ENCODE measurements around the gene MUL1. TPM values are rescaled to one million over a fixed set of nuclear protein-coding genes. Genes with fewer than 3 reads are reported as not detected.

Gene MUL1
- total RNA-seq, 4 donors from 2014 or later: 24.5 to 71.3 (median 42.7) TPM

DNA sequence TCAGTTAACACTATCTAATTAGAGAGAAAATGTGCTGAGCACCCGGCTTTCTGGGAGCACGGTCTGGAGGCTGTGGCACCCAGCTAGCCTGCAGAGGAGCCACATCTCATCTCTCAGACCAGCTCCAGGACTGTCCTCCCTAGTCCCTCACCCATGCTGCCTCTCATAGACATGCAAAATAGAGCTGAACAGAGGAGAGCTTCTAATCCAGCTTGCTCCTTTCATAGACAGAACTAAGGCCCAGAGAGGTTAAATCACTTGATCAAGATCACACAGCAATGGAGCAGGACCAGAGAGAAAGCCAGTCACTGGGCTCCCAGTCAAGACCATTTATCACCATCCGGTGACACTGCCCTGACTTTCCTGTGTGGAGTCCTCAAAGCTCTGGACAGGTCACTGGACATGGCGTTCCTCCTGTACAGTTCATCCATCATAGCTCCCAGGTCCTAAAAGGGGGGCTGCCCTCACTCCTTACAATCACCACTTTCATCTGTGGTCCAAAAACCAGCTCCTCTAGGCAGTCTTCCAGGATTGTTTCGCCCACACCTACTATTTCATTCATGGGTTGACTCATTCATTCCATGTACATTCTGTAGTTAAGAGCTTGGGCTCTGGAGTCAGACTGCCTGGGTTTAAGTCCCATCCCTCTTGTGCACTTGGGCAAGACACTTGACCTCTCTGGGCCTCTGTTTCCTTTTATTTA is 13.2 kb downstream of the MUL1 start:
- no peaks in the 10 kb centered on the region for H3K27me3 ChIP-seq
- no peak for TF ChIP-seq POLR2AphosphoS5 (IDR thresholded peaks at IDR 0.05)
- no peak for TF ChIP-seq POLR2A (IDR thresholded peaks at IDR 0.05; ENCODE audit: low read depth)
- TF ChIP-seq, protein P1, sequence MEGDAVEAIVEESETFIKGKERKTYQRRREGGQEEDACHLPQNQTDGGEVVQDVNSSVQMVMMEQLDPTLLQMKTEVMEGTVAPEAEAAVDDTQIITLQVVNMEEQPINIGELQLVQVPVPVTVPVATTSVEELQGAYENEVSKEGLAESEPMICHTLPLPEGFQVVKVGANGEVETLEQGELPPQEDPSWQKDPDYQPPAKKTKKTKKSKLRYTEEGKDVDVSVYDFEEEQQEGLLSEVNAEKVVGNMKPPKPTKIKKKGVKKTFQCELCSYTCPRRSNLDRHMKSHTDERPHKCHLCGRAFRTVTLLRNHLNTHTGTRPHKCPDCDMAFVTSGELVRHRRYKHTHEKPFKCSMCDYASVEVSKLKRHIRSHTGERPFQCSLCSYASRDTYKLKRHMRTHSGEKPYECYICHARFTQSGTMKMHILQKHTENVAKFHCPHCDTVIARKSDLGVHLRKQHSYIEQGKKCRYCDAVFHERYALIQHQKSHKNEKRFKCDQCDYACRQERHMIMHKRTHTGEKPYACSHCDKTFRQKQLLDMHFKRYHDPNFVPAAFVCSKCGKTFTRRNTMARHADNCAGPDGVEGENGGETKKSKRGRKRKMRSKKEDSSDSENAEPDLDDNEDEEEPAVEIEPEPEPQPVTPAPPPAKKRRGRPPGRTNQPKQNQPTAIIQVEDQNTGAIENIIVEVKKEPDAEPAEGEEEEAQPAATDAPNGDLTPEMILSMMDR (IDR thresholded peaks at IDR 0.05): no peak
- TF ChIP-seq EP300 (IDR thresholded peaks at IDR 0.05): no peak
- H3K9me3 ChIP-seq: no peaks in the 10 kb centered on the region
- no peak for DNase-seq (ENCODE audit: extremely low spot score)
- no peak overlapping the region for H3K4me3 ChIP-seq
- peaks cover 11 to 23% (median 20%) of the 10 kb centered on the region in 4 donors for H3K4me1 ChIP-seq
- H3K36me3 ChIP-seq: peaks cover 10 to 32% (median 29%) of the 10 kb centered on the region in 4 donors
- intact Hi-C loops (cut with DNase I): loop anchor here (1.0 to 5.0 kb wide), 3 partner anchors 132 to 577 kb away; no protein-coding TSS in a partner anchor
- H3K27ac ChIP-seq (replicated peaks in 1 of 4): peak overlapping the region in 1 of 4 donors; percentile 21
- 61% methylated on average over 5 of the region's 5 CpGs for WGBS

DNA sequence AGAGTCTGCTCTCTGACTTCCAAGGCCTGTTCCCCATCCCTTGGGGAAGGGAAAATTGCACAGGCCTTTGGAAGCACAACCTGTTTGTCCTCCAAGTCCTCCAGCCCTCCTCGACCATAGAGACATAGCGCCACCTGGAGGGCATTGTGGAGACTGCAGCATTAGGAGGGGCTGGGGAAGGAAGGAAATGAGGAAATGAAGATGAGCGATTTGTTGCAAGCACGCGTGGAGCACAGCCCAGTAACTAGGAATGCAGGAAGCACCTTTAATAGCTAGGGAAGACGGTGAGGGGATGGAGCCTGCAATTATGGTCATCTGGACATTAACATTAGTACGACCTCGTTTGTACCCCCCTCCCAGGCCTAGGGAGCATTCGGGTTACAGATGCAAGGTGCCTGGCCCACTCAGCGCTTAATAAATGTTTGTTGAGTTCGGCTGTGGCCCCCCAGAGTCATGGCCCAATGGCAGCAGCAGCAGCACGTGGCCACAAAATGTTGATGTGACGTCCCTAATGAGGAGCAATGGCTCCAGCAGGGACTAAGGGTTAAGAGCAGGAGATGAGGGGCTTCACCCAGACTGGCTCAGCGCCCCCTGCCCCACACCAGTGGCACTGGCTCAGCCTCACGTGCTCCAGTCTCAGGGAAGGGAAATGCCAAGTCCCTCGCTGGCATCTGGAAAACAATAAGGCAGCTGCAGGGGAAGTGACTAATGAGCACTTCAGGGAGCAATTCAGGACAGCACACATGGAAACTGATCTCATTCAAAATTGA is 13.9 kb downstream of the MUL1 start:
- Histone ChIP-seq H3K27ac (replicated peaks in 1 of 4) (peak overlapping the region in 3 of 4 donors; percentile 21 to 40 (median 31)), H3K36me3 (peaks cover 3 to 25% (median 22%) of the 10 kb centered on the region in 4 donors), H3K9me3 (no peaks in the 10 kb centered on the region), H3K4me3 (no peak overlapping the region), H3K27me3 (no peaks in the 10 kb centered on the region), H3K4me1 (peaks cover 11 to 23% (median 20%) of the 10 kb centered on the region in 4 donors)
- intact Hi-C loops (cut with DNase I): loop anchor here (1.0 to 5.0 kb wide), 4 partner anchors 117 to 577 kb away; no protein-coding TSS in a partner anchor
- 5% methylated on average over 13 of the region's 16 CpGs for WGBS
- no peak for TF ChIP-seq POLR2A (IDR thresholded peaks at IDR 0.05; ENCODE audit: low read depth)
- TF ChIP-seq, protein P1 (IDR thresholded peaks at IDR 0.05): peak; percentile 96 to 99 (median 99)
- TF ChIP-seq POLR2AphosphoS5 (IDR thresholded peaks at IDR 0.05): peak in 1 of 2 donors; percentile 68
- DNase-seq (ENCODE audit: extremely low spot score): peak; percentile 97

DNA sequence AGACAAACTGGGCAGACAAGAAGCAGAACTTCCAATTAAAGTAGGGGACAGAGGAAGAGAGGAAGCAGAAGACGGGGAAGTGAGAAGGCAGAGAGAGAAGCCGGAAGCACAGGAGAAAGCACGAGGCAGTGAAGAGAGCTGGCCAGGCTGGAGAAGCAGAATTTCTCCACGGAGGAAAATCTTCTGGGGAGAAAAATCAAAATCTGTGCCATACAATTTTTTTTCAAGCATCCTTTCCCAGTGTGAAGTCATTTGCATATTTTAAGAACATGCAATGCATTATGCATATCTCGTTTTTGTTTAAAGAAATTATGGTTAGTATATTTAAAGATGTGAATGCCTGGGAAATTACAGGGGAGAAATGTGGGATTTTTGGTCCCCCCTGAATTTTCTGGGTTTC is 14.6 kb downstream of the MUL1 start:
- intact Hi-C loops (cut with DNase I): loop anchor here (1.0 to 5.0 kb wide), 3 partner anchors 116 to 576 kb away; no protein-coding TSS in a partner anchor
- no peak for DNase-seq (ENCODE audit: extremely low spot score)
- no peak for TF ChIP-seq POLR2AphosphoS5 (IDR thresholded peaks at IDR 0.05)
- TF ChIP-seq, protein P1 (IDR thresholded peaks at IDR 0.05): no peak
- no peak for TF ChIP-seq POLR2A (IDR thresholded peaks at IDR 0.05; ENCODE audit: low read depth)
- no peak for TF ChIP-seq EP300 (IDR thresholded peaks at IDR 0.05)

DNA sequence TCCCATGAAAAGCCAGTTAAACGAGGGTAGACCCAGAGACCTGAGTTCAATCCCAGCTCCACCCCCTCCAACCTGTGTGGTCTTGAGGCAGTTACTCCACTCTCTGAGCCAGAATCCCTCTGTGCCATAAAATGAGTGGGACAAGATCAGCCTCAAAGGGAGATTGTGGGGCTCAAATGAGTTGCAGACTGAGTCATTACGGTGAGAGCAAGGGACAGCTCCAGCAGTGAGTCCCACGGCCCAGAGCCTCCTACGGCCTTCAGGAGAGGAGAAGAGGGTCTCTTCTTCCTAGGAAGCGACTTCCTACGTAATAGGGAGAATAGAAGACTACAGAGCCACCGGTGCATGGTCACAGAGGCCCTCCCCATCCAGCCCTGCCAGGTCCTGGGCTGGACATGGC is 15.2 kb downstream of the MUL1 start:
- no peak for DNase-seq (ENCODE audit: extremely low spot score)
- H3K4me3 ChIP-seq: no peak overlapping the region
- WGBS: 69% methylated on average over 7 of the region's 7 CpGs

More for the DNA sequence above, 14.6 kb downstream of the MUL1 start:
- H3K4me1 ChIP-seq: peaks cover 11 to 23% (median 20%) of the 10 kb centered on the region in 4 donors
- H3K27ac ChIP-seq (replicated peaks in 1 of 4): peak overlapping the region; percentile 17 to 46 (median 26)
- 33% methylated on average over 5 of the region's 5 CpGs for WGBS
- no peak overlapping the region for H3K4me3 ChIP-seq
- H3K9me3 ChIP-seq: no peaks in the 10 kb centered on the region
- peaks cover 0 to 18% (median 14%) of the 10 kb centered on the region in 4 donors for H3K36me3 ChIP-seq
- H3K27me3 ChIP-seq: no peaks in the 10 kb centered on the region

More for the DNA sequence above, 15.2 kb downstream of the MUL1 start:
- intact Hi-C loops (cut with DNase I): loop anchor here (1.0 to 5.0 kb wide), 3 partner anchors 115 to 575 kb away; no protein-coding TSS in a partner anchor
- peak overlapping the region in 3 of 4 donors; percentile 17 to 46 (median 31) for H3K27ac ChIP-seq (replicated peaks in 1 of 4)
- H3K4me1 ChIP-seq: peaks cover 11 to 23% (median 20%) of the 10 kb centered on the region in 4 donors
- no peak for TF ChIP-seq POLR2A (IDR thresholded peaks at IDR 0.05; ENCODE audit: low read depth)
- TF ChIP-seq, protein P1 (IDR thresholded peaks at IDR 0.05): no peak
- TF ChIP-seq POLR2AphosphoS5 (IDR thresholded peaks at IDR 0.05): no peak
- no peak for TF ChIP-seq EP300 (IDR thresholded peaks at IDR 0.05)
- H3K27me3 ChIP-seq: no peaks in the 10 kb centered on the region
- H3K36me3 ChIP-seq: peaks cover 0 to 12% (median 9%) of the 10 kb centered on the region in 4 donors
- no peaks in the 10 kb centered on the region for H3K9me3 ChIP-seq
